Stromal cell of bone marrow (primary cell): Measurements from ENCODE around the gene ASAP2.

Experiments used
- DNase-seq: peaks from one replicate; pipeline ENCODE4 v3.0.0-alpha.2; 2012; ENCODE audit warnings: low read depth

The ASAP2 gene

DNA sequence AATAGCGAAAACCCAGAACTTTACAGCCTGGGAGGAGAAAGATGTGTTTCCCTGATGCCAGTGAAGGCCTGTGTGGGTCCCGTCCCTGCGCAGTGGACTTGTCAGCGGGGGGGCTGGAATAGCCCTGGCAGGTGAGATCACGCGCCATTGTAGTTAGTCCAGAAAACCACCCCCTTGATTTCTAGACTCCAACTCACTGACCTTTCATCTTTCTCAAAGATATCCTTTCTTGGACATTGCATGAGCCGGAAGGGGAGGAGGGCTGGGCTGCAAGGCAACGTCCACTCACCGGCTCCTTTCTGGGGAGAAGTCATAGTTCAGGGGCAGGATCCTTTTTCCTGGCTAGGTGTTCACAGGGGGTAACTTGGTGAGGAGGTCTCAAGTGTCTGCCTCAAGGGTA is 22.3 kb upstream of the ASAP2 start:
- DNase-seq = no peak

DNA sequence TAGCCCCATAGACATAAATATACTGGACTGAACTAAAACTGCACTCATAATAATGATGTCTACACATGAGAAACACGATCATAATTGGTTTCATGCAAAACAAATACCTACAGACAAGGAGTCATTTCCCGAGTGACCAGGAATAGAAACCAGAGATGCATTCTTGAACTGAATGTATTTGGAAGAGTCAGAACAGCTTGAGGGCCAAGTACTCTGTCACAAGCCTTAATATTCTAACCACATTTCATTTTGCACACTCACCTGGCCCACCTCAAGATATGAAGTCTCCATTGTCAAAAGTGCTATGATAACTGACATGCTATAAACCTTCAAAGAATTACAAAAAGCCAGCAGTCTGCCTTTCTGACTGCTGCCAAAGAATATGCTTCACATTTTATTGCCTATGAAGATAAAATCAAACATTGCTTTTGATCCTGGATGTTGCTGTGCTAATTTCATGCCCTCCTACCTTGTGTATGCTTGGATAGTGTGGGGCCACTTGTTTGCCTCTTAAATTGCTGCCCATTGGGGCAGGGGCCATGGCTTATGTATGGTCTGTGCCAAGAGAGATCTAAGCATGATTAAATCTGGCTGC is 18.9 kb upstream of the ASAP2 start:
- peak; percentile 53 for DNase-seq

DNA sequence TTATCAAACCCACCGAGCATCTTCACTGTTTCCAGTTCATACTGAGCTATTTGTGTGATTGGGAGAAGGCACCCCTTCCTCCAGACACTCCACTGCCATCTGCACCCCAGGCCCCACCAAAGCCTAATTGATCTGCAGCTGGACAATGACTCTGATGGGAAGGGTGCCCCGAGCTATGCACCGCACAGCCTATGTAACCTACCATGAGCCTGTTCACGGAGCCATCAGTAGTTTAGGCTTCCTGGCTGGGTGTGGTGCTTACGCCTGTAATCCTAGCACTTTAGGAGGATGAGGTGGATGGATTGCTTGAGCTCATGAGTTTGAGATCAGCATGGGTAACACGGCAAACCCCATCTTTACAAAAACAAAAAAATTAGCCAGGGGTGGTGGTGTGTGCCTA is 17.8 kb upstream of the ASAP2 start:
- DNase-seq = no peak

DNA sequence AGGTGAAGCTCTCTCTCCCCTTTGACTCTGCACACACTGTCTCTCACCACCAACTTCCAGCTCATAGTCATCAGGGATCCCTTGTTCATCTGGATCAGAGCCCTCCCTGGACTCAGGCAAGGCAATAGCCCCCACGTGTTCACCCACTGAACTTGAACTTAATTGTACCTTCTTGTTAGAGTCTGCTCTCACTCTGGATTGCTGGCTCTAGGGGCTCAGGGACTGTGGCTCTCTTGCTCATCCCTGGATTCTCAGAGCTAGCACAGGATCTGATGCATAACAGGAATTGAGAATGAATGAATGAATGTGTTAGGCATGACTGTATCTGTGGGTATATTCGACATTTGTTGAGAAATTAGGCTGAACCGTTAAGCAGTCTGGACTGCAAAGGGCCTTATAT is 16.7 kb upstream of the ASAP2 start:
- no peak for DNase-seq

DNA sequence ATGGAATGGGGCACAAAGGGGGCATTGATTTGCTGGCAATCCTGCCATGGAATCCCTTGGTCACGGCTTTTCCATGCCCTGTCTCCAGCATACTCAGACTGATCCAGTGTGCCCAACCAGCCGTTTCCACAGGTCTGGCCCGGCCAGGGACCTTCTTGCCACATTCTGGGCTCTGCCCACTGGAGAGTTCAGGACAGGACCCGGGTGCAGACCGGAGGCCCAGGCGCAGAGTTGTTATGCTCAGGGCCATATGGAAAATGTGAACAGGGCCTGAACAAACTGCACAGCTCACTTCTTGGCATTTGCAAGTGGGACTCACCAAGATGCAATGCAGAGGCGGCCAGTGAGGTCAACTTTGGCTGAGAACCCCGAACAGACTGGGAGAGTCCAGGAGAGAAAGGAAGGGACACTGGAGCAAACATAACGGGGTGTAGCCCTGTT is 15.6 kb upstream of the ASAP2 start:
- DNase-seq = peak; percentile 96

DNA sequence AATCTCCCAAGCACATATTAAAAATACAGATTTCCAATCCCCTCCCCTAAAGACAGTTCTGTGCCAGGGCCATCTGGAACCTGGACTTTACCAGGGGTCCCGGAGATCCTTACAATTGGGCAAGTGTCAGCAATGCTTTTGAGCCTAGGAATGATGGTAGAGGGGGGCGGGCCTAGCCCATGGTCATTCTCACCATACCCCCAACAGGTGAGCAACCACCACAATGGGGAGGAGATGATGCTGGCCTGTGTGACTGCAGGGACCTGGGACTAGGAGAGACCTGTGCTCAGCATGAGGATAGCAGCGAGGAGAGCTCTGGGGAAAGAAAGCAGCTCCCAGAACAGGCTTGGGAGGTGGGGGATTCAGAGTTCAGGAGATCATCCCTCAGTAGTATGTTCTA is 13.9 kb upstream of the ASAP2 start:
- no peak for DNase-seq

DNA sequence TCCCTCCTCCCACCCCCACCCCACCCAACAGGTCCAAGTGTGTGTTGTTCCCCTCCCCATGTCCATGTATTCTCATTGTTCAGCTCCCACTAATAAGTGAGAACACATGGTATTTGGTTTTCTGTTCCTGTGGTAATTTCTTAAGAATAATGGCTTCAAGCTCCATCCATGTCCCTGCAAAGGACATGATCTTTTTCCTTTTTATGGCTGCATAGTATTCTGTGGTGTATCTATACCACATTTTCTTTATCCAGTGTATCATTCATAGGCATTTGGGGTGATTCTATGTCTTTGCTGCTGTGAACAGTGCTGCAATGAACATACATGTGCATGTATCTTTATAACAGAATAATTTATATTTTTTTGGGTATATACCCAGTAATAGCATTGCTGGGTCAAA is 12.3 kb upstream of the ASAP2 start:
- no peak for DNase-seq

DNA sequence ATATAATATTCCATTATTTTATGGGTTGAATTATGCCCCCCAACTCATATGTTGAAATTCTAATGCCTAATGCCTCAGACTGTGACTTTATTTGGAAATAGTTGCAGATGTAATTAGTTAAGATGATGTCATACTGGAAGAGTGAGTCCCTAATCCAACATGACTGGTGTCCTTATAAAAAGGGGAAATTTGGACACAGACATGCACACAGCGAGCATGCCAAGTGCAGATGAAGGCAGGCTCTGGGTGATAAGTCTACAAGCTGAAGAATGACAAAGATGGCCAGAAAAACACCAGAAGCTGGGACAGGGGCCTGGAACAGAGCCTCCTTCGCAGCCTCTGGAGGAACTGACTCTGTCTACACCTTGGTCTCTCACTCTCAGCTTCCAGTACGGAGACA is 10.0 kb upstream of the ASAP2 start:
- no peak for DNase-seq

DNA sequence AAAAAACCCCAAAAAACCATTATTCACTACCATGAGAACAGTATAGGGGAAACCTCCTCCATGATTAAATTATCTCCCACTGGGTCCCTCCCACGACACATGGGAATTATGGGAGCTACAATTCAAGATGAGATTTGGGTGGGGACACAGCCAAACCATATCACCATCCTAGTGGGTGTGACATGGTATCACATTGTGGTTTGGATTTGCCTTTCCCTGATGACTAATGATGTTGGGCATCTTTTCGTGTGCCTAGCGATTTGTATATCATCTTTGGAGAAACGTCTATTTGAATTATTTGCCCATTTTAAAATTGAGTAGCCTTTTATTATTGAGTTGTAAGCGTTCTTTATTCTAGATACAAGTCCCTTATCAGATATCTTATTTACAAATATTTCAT is 8.7 kb upstream of the ASAP2 start:
- no peak for DNase-seq

DNA sequence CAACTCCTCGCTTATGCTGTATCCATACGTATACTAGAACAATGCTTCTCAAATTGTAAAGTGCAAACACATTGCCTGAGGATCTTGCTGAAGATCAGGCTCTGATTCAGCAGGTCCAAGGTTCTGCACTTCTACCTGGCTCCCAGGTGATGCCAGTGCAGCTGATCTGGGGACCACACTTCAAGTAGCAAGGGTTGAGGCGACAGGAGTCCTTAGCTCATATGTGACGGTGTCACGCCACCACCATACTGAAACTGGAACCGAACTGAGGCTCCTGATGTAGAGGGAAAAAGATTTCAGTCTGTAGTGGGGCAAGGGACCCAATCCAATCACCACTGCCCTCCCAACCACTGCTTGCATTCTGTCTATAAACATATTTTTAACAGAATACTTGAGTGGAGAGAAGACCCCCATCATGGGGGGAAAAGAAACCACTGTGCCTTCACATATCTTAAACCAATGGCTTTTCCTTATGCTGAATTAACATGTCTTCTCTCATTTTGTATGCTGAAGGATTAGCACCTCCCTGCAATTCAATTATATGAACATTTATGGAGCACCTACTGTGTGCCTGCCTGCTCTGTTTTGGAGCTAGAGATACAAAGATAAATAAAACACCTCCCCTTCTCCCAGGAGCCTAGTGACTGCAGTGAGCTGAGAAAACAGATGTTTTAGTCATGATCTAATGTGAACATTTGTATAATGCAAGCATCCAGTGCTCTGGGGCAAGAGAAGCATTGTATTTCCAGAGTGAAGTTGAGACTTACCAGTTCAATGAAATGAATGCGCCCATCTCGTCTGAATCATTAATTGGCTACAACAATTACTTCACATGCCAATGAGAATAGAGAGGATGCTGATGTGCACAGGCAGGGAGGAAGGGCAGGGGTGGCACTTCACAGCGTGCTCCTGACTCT is 6.6 kb upstream of the ASAP2 start:
- DNase-seq = no peak

DNA sequence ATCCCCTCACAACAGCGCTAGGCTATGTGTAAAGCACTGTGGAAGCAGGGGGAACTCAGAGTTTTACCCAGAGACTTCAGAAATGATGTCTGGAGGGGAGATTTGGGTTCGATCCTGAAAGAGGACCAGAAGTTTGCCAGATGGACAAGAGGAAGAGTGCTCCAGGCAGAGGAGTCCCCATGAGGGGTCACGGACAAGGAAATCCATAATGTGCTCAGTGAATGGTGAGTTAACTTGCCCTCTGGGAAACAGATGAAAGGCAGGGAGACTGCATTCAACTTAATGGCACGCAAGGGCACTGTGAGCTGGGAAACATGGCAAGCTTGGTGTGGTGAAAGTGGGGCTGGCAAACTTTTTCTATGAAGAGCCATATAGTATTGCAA is 6.0 kb upstream of the ASAP2 start:
- no peak for DNase-seq

DNA sequence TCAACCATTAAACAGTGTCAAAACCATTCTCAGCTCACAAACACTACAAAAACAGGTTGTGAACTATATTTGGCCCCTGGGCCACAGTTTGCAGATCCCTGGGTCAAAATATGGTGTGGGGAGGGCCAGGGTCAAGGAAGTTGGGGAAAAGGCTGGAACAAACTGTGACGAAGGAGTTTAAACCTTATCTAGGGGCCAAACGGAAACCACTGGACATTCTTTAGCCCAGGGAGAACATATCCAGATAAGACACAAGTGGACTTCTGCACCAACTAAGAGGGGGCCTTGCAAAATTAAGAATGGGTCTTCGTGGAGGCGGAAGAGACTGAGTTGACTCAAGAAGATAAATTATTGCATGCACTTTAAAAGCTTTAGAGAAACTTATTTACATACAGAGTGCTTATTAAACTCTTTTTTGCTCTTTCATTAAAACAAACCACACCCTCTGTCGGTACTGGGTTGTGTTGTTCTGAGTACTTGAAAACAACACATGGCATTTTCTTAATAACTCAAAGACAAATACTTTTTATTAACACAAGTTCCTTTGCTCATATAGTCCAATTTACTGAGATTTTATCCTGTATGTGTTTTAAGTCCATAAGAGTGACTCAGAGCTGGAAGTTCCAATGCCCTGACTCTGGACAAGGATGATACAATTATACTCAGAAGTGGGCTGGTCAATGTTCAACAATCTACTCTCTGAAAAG is 5.3 kb upstream of the ASAP2 start:
- peak; percentile 41 for DNase-seq

DNA sequence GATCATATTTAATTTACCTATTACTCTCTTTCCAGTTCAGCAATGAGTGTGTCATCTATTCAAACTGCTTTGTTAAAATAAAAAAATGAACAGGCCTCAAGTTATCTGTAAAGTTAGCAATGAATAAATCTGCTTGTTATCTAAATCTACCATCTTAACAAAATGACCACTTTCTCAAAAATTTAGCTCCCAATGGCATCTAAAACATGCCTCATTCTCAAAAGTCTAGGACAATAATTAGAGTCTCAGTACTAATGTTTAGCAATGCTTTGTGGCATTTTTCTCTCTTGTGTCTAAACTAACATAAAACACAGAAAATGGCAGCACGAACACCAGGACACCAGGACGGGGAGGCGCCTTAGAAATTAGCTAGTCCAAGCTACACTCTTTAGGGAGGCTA is 3.6 kb upstream of the ASAP2 start:
- DNase-seq = no peak

DNA sequence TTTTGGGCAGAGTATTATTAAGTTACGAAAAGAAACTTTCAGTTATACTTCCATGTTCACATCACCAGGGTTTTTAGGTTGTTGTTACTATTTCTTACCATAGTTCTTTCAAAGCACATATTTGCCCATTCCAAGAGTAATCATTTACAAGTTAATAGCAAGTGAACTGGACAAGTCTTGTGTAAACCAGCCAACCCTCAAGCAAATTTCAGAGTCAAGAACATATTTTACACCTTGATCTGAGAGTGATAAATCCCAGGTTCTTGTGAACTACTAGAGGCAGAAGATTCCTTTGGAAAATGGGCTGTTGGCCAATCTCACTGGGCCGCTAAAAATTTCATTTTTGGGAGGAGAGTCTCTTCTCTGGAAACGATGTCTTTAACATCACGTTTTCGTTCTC is 2.7 kb upstream of the ASAP2 start:
- no peak for DNase-seq

DNA sequence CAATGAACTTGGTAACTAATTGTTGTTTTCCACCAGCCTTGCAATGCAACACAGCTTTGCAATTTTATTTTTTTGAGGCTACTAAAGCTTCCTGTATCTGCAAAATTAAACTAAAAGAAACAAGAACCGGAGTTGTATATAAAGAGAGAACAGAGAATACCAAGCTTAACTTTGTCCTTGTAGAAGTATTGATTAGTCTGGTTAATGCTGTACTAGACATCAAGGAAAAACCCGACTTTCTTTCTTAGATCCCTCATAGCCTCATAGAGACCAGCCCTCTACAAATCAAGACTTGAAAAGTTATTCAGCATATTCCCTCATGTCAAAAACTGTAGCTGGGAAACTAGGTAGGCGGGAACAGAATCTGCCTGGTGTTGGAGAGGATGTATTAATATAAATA is 1.7 kb upstream of the ASAP2 start:
- DNase-seq = no peak

DNA sequence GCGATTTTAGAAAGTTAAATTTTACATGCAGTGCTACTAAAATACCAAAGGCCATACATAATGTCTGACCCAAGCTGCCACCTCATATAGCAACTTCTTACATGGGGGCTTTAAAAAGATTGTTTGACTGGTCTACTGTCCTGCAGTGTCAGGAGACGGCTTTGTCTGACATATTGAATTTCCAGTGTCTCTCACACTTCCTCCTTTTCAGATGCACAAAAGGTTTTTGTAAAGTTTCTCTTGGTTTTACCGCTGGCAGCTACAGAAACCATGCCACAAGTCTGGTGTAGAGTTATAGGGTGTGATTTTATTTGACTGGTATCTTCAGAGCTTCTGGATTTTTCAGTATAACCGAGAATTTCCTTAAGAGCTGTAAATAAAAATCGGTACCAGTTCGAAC is 1.1 kb upstream of the ASAP2 start:
- no peak for DNase-seq

DNA sequence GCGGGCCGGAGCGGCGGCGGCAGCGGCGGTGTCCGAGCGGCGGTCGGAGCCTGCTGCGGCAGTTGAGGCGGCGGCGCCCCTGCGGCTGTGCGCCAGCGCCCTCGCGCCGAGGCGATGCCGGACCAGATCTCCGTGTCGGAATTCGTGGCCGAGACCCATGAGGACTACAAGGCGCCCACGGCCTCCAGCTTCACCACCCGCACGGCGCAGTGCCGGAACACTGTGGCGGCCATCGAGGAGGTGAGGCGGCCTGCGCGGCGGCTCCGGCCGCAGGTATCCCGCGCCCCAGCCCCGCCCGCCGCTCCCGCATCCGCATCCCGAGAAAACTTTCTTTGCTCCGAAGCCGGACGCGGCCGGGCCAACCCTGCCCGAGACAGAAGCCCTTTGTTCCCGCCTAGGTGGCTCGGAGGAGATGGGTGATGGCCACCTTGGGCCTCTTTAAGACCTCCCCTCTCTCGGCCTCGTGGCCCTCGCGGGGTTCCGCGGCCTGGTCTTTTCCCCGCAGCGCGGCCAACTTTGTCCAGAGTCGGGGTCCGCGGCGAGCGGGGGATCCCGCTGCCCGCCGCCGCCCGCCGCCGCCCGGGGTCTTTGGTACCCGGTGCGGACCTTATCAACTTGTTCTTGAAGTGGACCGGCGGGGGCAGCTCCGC is 504 bp downstream of the ASAP2 start:
- no peak for DNase-seq

DNA sequence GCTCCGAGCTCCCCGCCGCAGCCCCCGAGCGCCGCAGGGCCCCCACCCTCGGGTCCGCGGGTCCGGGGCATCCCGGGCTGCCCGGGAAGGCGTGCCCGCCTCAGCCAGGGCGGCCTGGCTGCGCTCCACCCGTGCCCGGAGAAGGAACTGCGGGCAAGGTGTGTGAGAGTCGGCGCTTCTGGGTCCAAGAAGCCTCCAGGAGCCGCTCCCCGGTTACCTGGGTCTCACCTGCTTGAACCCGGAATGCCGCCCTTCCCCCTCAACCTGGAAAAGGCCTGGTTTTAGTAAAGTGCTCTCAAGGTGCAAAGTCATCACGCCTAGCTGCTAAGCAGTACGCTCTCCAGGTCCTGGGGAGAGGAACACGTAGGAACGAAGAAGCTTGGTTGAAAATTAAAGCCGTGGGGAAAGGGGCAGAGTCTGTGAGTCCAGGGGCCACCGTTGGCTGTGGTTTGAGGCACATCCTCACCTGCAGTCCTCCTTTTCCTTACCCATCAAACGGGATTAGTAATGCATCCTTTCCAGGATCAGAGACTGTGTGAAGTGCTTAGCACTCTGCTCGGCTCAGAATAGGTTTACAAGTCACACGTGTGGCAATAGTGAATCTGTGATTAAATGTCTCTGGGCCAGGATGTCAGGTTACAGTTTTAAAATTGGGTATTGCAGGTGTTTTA is 1.2 kb downstream of the ASAP2 start:
- no peak for DNase-seq

DNA sequence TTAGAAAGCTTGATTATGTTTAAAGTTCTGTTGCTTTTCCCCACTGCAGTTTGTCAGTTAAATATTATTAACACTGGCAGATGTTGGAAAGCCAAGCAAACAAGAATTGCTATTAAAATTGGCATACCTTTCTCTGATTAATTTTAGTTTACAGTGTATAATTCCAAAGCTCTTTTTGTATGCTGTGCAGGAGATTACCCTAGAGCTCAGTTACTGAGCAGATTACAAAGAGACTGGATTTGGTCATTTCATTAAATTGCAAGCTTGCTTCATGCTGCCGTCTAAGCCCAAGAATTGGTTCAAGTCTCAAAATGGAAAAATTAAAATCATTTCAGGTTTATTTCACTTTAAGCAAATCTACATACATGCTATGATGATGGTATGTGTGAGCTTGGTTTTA is 2.3 kb downstream of the ASAP2 start:
- DNase-seq = no peak

DNA sequence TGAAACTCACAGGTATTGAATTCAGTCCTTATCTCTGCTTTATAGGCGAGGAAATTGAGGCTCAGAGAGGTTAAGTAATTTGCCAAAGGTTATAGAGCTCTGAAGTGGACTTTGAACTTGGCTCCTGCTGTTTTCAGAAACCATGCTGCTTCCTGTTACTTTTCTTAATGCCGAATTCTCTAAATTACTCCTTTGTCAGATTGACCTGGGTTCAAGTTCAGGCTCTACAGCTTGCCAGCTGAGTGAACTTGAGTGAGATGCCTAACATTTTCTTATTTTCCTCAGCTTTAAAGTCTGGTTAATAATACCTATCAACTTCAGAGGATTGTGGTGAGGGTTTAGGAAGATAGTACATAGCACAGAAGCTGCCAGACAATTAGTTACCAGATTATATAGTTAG is 3.4 kb downstream of the ASAP2 start:
- no peak for DNase-seq

DNA sequence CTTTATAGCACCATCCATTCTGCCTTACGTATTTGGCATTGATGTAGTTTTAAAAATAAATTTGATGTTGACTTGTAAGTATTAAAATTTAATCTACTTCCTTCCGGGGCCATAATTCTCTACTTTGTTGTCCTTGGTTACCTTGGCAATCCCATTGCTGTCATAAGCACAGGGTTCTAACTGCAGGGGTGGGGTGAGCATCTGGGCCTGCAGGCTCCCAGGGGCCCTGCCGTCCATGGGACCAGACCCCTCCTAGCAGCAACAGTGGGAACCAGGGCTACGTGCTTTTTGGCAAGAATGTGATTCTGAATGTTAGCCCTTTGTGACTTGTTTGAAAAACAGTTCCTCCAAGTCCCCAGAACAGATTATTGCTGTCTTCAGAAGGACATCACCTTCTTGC is 4.9 kb downstream of the ASAP2 start:
- no peak for DNase-seq

DNA sequence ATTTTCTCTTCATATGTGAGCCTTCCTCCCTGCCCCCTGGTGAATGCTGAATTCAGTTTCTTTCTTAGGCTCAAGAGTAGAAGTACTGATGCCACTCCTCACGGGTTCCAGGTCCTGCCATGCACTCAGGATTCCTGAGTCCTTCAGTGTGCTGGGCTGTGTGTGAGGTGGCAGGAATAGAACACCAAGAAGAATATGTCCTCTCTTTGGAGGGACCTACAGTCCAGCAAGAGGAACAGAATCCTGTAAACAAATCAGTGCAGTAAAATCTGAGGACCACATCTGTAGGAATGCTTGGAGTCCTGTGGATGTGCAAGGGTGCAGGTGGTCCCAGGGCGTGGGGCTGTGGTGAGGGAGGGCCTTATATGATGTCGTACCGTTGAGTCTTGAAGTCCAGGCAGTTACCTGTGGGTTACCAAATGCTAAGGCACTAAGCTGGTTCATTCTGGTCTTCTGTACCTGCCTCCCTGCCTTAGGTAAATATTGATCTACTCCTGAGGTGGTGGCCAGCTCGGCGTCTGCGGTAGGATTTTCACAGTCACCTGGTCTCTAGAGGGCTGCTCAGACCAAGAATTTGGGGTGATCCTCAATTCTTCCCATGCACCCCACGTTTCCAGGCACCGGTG is 5.5 kb downstream of the ASAP2 start:
- no peak for DNase-seq
